GM12892 (cell line): ENCODE data around the gene FRRS1L.

Experiments
- POLR2AphosphoS5 ChIP-seq: IDR thresholded peaks from 2 replicates; pipeline ENCODE4 v1.6.1; 2011; ENCODE audit warnings: low read depth, low read length, control low read depth
- TAF1 ChIP-seq: IDR thresholded peaks from 2 replicates; pipeline ENCODE4 v1.6.1; 2011; ENCODE audit warnings: low read depth, mild to moderate bottlenecking, control low read depth, low read length, borderline replicate concordance

DNA sequence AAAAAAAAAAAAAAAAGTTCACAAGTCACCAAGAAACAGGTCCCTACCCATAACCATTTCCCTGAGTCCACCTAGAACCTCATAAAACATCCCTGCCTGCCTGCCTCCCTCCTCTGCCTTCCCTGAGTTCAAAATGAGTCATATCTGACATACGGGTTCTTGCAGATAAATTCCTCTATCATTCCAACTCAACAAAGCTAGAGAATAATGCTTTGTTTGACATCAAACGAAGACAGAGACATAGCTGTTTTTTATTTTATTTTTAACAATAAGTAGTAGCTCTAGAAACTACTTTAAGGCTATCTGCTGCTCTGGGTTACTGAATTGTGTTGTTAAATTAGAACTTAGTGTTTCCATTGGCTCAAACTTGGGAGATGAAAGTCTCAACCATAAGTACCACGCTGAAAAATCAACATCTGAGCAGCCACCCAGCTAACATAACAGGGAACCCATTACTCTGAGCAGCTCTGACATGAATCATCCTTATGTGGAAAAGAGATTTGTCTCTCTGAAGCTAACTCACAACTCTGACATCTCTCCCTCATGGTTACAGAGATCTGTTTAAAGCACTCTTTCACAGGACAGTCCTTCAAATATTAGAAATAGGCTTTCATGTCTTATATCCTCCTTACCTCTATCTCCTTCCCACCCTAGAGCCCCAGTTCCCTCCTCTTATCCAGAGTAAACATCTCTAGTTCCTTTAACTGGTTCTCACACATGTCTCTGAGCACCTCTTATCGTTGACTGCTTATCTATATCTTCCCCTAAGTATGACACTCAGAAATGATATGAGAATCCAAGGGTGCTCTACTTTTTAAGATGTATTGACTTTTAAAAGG is 59.4 kb downstream of the FRRS1L start:
- TF ChIP-seq POLR2AphosphoS5 (no peak), TAF1 (no peak)
